Lower leg skin (tissue), 3 donors: Measurements from ENCODE around the gene GTF2H4.

Source experiments
- POLR2A ChIP-seq, 2 donors: fragments of 450-650 bp; IDR thresholded peaks; one replicate each; pipeline ENCODE4 v1.6.1; 2016 to 2017; ENCODE audit warnings: antibody characterized with exemption in 2 of 2, mild to moderate bottlenecking in 1 of 2, moderate library complexity in 1 of 2
- TF ChIP-seq, protein P1 (sequence below), 3 donors: fragments of 450-650 bp; IDR thresholded peaks; one replicate each; pipeline ENCODE4 v1.5.1; 2016; ENCODE audit warnings: antibody characterized with exemption in 3 of 3, mild to moderate bottlenecking in 3 of 3, moderate library complexity in 2 of 3

DNA sequence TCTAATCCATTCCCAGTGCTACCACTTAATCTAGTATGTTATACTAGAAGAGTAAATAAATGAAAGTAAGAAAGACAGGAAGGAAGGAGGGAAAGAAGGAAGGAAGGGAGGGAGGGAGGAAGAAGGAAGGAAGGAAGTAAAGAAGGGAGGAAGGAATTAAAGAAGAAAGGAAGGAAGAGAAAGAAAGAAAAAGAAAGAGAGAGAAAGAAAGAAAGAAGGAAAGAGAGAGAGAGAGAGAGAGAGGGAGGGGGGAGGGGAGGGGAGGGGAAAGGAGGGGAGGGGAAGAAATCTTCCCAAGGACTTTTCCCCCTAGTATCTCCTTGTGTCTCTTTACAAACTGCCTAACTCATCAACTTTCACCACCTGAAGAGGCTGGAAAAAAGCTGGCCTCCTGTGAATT is 54.7 kb downstream of the GTF2H4 start:
- TF ChIP-seq, protein P1, sequence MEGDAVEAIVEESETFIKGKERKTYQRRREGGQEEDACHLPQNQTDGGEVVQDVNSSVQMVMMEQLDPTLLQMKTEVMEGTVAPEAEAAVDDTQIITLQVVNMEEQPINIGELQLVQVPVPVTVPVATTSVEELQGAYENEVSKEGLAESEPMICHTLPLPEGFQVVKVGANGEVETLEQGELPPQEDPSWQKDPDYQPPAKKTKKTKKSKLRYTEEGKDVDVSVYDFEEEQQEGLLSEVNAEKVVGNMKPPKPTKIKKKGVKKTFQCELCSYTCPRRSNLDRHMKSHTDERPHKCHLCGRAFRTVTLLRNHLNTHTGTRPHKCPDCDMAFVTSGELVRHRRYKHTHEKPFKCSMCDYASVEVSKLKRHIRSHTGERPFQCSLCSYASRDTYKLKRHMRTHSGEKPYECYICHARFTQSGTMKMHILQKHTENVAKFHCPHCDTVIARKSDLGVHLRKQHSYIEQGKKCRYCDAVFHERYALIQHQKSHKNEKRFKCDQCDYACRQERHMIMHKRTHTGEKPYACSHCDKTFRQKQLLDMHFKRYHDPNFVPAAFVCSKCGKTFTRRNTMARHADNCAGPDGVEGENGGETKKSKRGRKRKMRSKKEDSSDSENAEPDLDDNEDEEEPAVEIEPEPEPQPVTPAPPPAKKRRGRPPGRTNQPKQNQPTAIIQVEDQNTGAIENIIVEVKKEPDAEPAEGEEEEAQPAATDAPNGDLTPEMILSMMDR (IDR thresholded peaks at IDR 0.05) = no peak
- TF ChIP-seq POLR2A (IDR thresholded peaks at IDR 0.05) = no peak
